Gastrocnemius medialis (tissue), 4 donors: ENCODE results near the gene UNC5B. TPM values are rescaled to one million over a fixed set of nuclear protein-coding genes. Genes with fewer than 3 reads are reported as not detected.

Experiments used
- ATAC-seq, 2 donors: fragments of 150-250 bp; one replicate each; pipeline ENCODE4 v1.9.1; 2016
- DNase-seq, 2 donors: peaks; one replicate each; pipeline ENCODE4 v3.0.0-alpha.2; 2019
- H3K27ac ChIP-seq, 4 donors: fragments of 200-600 bp; sonication (generic); 1 replicate in 1 of 4; 2 replicates in 3 of 4; pipeline ENCODE4 v1.5.1; 2016 to 2018; ENCODE audit warnings: mild to moderate bottlenecking in 2 of 4, moderate library complexity in 1 of 4
- H3K27me3 ChIP-seq, 3 donors: fragments of 200-600 bp; sonication (generic) in 2 of 3; 1 replicate in 1 of 3; 2 replicates in 2 of 3; pipeline versions ENCODE4 v1.5.1 to v1.6.0; 2016 to 2019; ENCODE audit warnings: mild to moderate bottlenecking in 1 of 3, moderate library complexity in 1 of 3
- H3K36me3 ChIP-seq, 2 donors: fragments of 200-600 bp; sonication (generic) in 1 of 2; one replicate each; pipeline ENCODE4 v1.5.1; 2017 to 2018
- H3K4me1 ChIP-seq, 2 donors: fragments of 200-600 bp; sonication (generic) in 1 of 2; one replicate each; pipeline ENCODE4 v1.5.1; 2016 to 2017; ENCODE audit warnings: mild to moderate bottlenecking in 2 of 2
- H3K4me3 ChIP-seq, 4 donors: fragments of 200-600 bp; sonication (generic) in 3 of 4; 1 replicate in 1 of 4; 2 replicates in 3 of 4; pipeline ENCODE4 v1.5.1; 2016 to 2019; ENCODE audit warnings: mild to moderate bottlenecking in 2 of 4
- H3K9me3 ChIP-seq, 3 donors: fragments of 200-600 bp; sonication (generic) in 2 of 3; 1 replicate in 1 of 3; 2 replicates in 2 of 3; pipeline ENCODE4 v1.5.1; 2016 to 2019
- CTCF ChIP-seq, 5 experiments: fragments of 450-650 bp in 3 of 5; fragments of 200-600 bp in 2 of 5; sonication (generic) in 2 of 5; IDR thresholded peaks in 4 of 5; conservative IDR thresholded peaks in 1 of 5; 1 replicate in 4 of 5; 2 replicates in 1 of 5; pipeline ENCODE4 v1.5.1; 2016 to 2019; ENCODE audit warnings: antibody characterized with exemption in 5 of 5, mild to moderate bottlenecking in 3 of 5, moderate library complexity in 3 of 5
- POLR2A ChIP-seq, 2 donors: fragments of 450-650 bp; IDR thresholded peaks; one replicate each; pipeline ENCODE4 v1.6.1; 2017; ENCODE audit warnings: antibody characterized with exemption in 2 of 2, mild to moderate bottlenecking in 2 of 2, moderate library complexity in 2 of 2
- in situ Hi-C, 4 donors: fragments of 200-750 bp; cut with MboI; loops; one replicate each; pipeline versions ENCODE4 v1.15.0 to v1.8.0; 2017; ENCODE audit warnings: low sequenced_read_pairs in 4 of 4
- intact Hi-C: fragments of 100-400 bp; cut with DNase I; formaldehyde crosslinking; loops from one replicate; pipeline ENCODE4 v1.15.1; 2023; ENCODE audit warnings: low total_unique reads
- total RNA-seq, 4 donors: library from RNA; depleted of rRNA; stranded (reverse); fragments of >200 nt; gene quantifications; one replicate each; pipeline versions ENCODE4 v1.1.0 to v1.2.3, GENCODE V29; 2016

Gene UNC5B
- total RNA-seq, 4 donors from 2014 or later = 0.65 to 1.2 (median 0.90) TPM

GRCh38 chr10:71286521-71287294 is 74.3 kb downstream of the UNC5B start:
- H3K4me1 ChIP-seq = no peaks in the 10 kb centered on the region
- intact Hi-C loops (no loop called here), in situ Hi-C loops (loop anchor here (5.0 to 10.0 kb wide), 4 partner anchors 82 to 364 kb away; no protein-coding TSS in a partner anchor)
- ATAC-seq (no peak), DNase-seq (no peak)
- no peak overlapping the region for H3K27ac ChIP-seq
- TF ChIP-seq CTCF (IDR thresholded peaks at IDR 0.05 in 4 of 5, conservative IDR thresholded peaks at IDR 0.05 in 1 of 5) = no peak
- TF ChIP-seq POLR2A (IDR thresholded peaks at IDR 0.05) = no peak
- no peaks in the 10 kb centered on the region for H3K9me3 ChIP-seq
- no peaks in the 10 kb centered on the region for H3K27me3 ChIP-seq
- H3K36me3 ChIP-seq = no peaks in the 10 kb centered on the region
- no peak overlapping the region for H3K4me3 ChIP-seq

- H3K4me1 ChIP-seq = no peaks in the 10 kb centered on the region
- H3K9me3 ChIP-seq = no peaks in the 10 kb centered on the region
- in situ Hi-C loops = loop anchor here (5.0 to 10.0 kb wide), 4 partner anchors 83 to 365 kb away; no protein-coding TSS in a partner anchor
- DNase-seq (no peak), ATAC-seq (no peak)
- no peak for TF ChIP-seq POLR2A (IDR thresholded peaks at IDR 0.05)
- TF ChIP-seq CTCF (IDR thresholded peaks at IDR 0.05 in 4 of 5, conservative IDR thresholded peaks at IDR 0.05 in 1 of 5) = no peak
- H3K4me3 ChIP-seq = no peak overlapping the region
- no peaks in the 10 kb centered on the region for H3K27me3 ChIP-seq
- no peaks in the 10 kb centered on the region for H3K36me3 ChIP-seq
- intact Hi-C loops = no loop called here
- H3K27ac ChIP-seq = no peak overlapping the region
Measured at GRCh38 chr10:71287456-71287855, 75.1 kb downstream of the UNC5B start.

GRCh38 chr10:71288461-71288860 is 76.1 kb downstream of the UNC5B start:
- no peak overlapping the region for H3K27ac ChIP-seq
- no peaks in the 10 kb centered on the region for H3K9me3 ChIP-seq
- intact Hi-C loops (no loop called here), in situ Hi-C loops (loop anchor here (5.0 to 10.0 kb wide), 4 partner anchors 84 to 366 kb away; no protein-coding TSS in a partner anchor)
- no peak for ATAC-seq
- no peak for DNase-seq
- no peaks in the 10 kb centered on the region for H3K4me1 ChIP-seq
- no peaks in the 10 kb centered on the region for H3K36me3 ChIP-seq
- H3K27me3 ChIP-seq = no peaks in the 10 kb centered on the region
- no peak overlapping the region for H3K4me3 ChIP-seq
- no peak for TF ChIP-seq POLR2A (IDR thresholded peaks at IDR 0.05)

GRCh38 chr10:71289421-71290130 is 77.2 kb downstream of the UNC5B start:
- no peak overlapping the region for H3K4me3 ChIP-seq
- no peak overlapping the region for H3K27ac ChIP-seq
- H3K4me1 ChIP-seq = no peaks in the 10 kb centered on the region
- intact Hi-C loops = no loop called here
- no peaks in the 10 kb centered on the region for H3K27me3 ChIP-seq
- DNase-seq (no peak), ATAC-seq (no peak)
- H3K9me3 ChIP-seq = no peaks in the 10 kb centered on the region
- TF ChIP-seq POLR2A (IDR thresholded peaks at IDR 0.05) = no peak
- TF ChIP-seq CTCF (IDR thresholded peaks at IDR 0.05 in 4 of 5, conservative IDR thresholded peaks at IDR 0.05 in 1 of 5) = no peak
- H3K36me3 ChIP-seq = no peaks in the 10 kb centered on the region
- in situ Hi-C loops = loop anchor here (5.0 to 10.0 kb wide), 4 partner anchors 85 to 367 kb away; no protein-coding TSS in a partner anchor

GRCh38 chr10:71290331-71290730 is 78.0 kb downstream of the UNC5B start:
- in situ Hi-C loops (no loop called here), intact Hi-C loops (no loop called here)
- no peaks in the 10 kb centered on the region for H3K9me3 ChIP-seq
- ATAC-seq (no peak), DNase-seq (no peak)
- TF ChIP-seq CTCF (IDR thresholded peaks at IDR 0.05 in 4 of 5, conservative IDR thresholded peaks at IDR 0.05 in 1 of 5) = no peak
- H3K4me3 ChIP-seq = no peak overlapping the region
- H3K36me3 ChIP-seq = no peaks in the 10 kb centered on the region
- no peak overlapping the region for H3K27ac ChIP-seq
- H3K27me3 ChIP-seq = no peaks in the 10 kb centered on the region
- H3K4me1 ChIP-seq = no peaks in the 10 kb centered on the region
